H1 (cell line): ENCODE data around the gene ALPG.

Experiments used
- CTCF ChIP-seq, 3 experiments: IDR thresholded peaks; 1 replicate in 2 of 3; 2 replicates in 1 of 3; pipeline versions ENCODE4 v1.5.1 to v1.6.1; 2011; ENCODE audit warnings: low read length in 3 of 3, mild to moderate bottlenecking in 3 of 3, inconsistent platforms in 2 of 3, low read depth in 1 of 3, moderate library complexity in 1 of 3; ENCODE audit not compliant: insufficient read depth in 1 of 3; ENCODE audit errors: control extremely low read depth in 1 of 3
- EZH2 ChIP-seq: fragments of 200-600 bp; sonication (generic); IDR thresholded peaks from 2 replicates; pipeline ENCODE4 v1.7.1; 2012; ENCODE audit warnings: low read depth, mild to moderate bottlenecking, moderate library complexity, low read length, inconsistent platforms; ENCODE audit not compliant: severe bottlenecking
- FOSL1 ChIP-seq: IDR thresholded peaks from 2 replicates; pipeline ENCODE4 v1.6.1; 2011; ENCODE audit warnings: mild to moderate bottlenecking, low read depth, low read length, moderate library complexity; ENCODE audit not compliant: insufficient read depth
- JUN ChIP-seq: IDR thresholded peaks from 2 replicates; pipeline ENCODE4 v1.6.1; 2011; ENCODE audit warnings: low read depth, mild to moderate bottlenecking, improper control_type of control experiment, low read length
- MAFK ChIP-seq: IDR thresholded peaks from 2 replicates; pipeline ENCODE4 v1.6.1; 2012; ENCODE audit warnings: low read depth, mild to moderate bottlenecking, improper control_type of control experiment, low read length
- MAX ChIP-seq: IDR thresholded peaks from 2 replicates; pipeline ENCODE4 v1.6.1; 2012; ENCODE audit warnings: inconsistent platforms
- PHF8 ChIP-seq: fragments of 200-600 bp; sonication (generic); conservative IDR thresholded peaks from 2 replicates; pipeline ENCODE4 v1.7.1; 2012; ENCODE audit warnings: low read depth, mild to moderate bottlenecking, inconsistent platforms, low read length, moderate library complexity
- POLR2A ChIP-seq, 2 experiments: IDR thresholded peaks; 1 replicate in 1 of 2; 2 replicates in 1 of 2; pipeline ENCODE4 v1.6.1; 2011; ENCODE audit warnings: low read depth in 2 of 2, low read length in 2 of 2, mild to moderate bottlenecking in 2 of 2; ENCODE audit errors: control extremely low read depth in 1 of 2
- RAD21 ChIP-seq, 2 experiments: IDR thresholded peaks in 1 of 2; conservative IDR thresholded peaks in 1 of 2; 2 replicates each; pipeline ENCODE4 v1.6.1; 2011; ENCODE audit warnings: low read depth in 2 of 2, low read length in 2 of 2, improper control_type of control experiment in 1 of 2, inconsistent platforms in 1 of 2, mild to moderate bottlenecking in 1 of 2, moderate library complexity in 1 of 2
- RFX5 ChIP-seq: IDR thresholded peaks from 2 replicates; pipeline ENCODE4 v1.6.1; 2011; ENCODE audit warnings: low read depth, low read length, improper control_type of control experiment, borderline replicate concordance
- RNF2 ChIP-seq: fragments of 200-900, 300-1000 bp; sonication (generic); IDR thresholded peaks from 2 replicates; pipeline ENCODE4 v1.7.1; 2016; ENCODE audit warnings: borderline replicate concordance, low read depth, mild to moderate bottlenecking, antibody characterized with exemption, low read length; ENCODE audit not compliant: poor library complexity, severe bottlenecking; ENCODE audit errors: missing control alignments
- SP4 ChIP-seq: IDR thresholded peaks from 2 replicates; pipeline ENCODE4 v1.6.1; 2012; ENCODE audit warnings: low read length, inconsistent platforms

GRCh38 chr2:232438951-232439757 lies 32.5 kb downstream of the ALPG start:
- TF ChIP-seq EZH2, result no peak
- peak; percentile 36 to 45 for TF ChIP-seq RAD21 (IDR thresholded peaks at IDR 0.05 in 1 of 2, conservative IDR thresholded peaks at IDR 0.05 in 1 of 2; ENCODE audit: low read depth in 2 of 2, low read length in 2 of 2)
- TF ChIP-seq JUN, result no peak
- TF ChIP-seq CTCF (IDR thresholded peaks at IDR 0.05; ENCODE audit: control extremely low read depth in 1 of 3, insufficient read depth in 1 of 3, low read depth in 1 of 3, low read length in 3 of 3), result peak in 2 of 3 experiments; percentile 22 to 28; a peak in 2 of 4 replicates
- TF ChIP-seq POLR2A (IDR thresholded peaks at IDR 0.05; ENCODE audit: control extremely low read depth in 1 of 2, low read depth in 2 of 2, low read length in 2 of 2), result no peak
- no peak for TF ChIP-seq MAFK
- TF ChIP-seq RFX5, result no peak
- TF ChIP-seq PHF8, result no peak
- no peak for TF ChIP-seq FOSL1
- TF ChIP-seq RNF2, result no peak
- TF ChIP-seq MAX, result no peak
- TF ChIP-seq SP4, result no peak
